Retinal pigment epithelial cell (primary cell): ENCODE measurements around the gene RUNX1.

Source experiments
- DNase-seq: peaks from one replicate; pipeline ENCODE4 v3.0.0-alpha.2; 2010; ENCODE audit warnings: low read depth
- H3K4me3 ChIP-seq: 2 replicates; pipeline ENCODE4 v1.5.1; 2011; ENCODE audit warnings: mild to moderate bottlenecking, low read length, control low read depth, moderate library complexity
- CTCF ChIP-seq: conservative IDR thresholded peaks from 2 replicates; pipeline ENCODE4 v1.5.1; 2011; ENCODE audit warnings: low read depth, low read length, control low read depth, inconsistent platforms

Gene RUNX1

GRCh38 chr21:34740198-34740597 is 308.9 kb downstream of the RUNX1 start:
- no peak for TF ChIP-seq CTCF

More at GRCh38 chr21:34740198-34740597, 308.9 kb downstream of the RUNX1 start:
- no peak overlapping the region for H3K4me3 ChIP-seq
- no peak for DNase-seq
